Heart left ventricle (tissue), 16 donors: ENCODE measurements around the gene TNNI3. TPM values are rescaled to one million over a fixed set of nuclear protein-coding genes. Genes with fewer than 3 reads are reported as not detected.
A peak's percentile ranks its signal among the peaks of the same experiment; 100 is the strongest.

Experiments used
- ATAC-seq, 4 donors: fragments of 200-7000 bp; cut with Tn5 transposase; one replicate each; pipeline ENCODE4 v1.9.1; 2020 to 2022; ENCODE audit warnings: moderate library complexity in 4 of 4, mild to moderate bottlenecking in 3 of 4, moderate number of reproducible peaks in 1 of 4
- DNase-seq, 5 donors: peaks; one replicate each; pipeline ENCODE4 v3.0.0-alpha.2; 2020
- H3K27ac ChIP-seq, 12 donors: fragments of 200-600 bp; sonication (generic) in 4 of 12; one replicate each; pipeline versions ENCODE4 v1.5.0 to v1.8.0; 2016 to 2022; ENCODE audit warnings: mild to moderate bottlenecking in 2 of 12
- H3K27me3 ChIP-seq, 9 donors: fragments of 200-600 bp; sonication (generic) in 2 of 9; one replicate each; pipeline versions ENCODE4 v1.5.1 to v1.8.0; 2016 to 2022; ENCODE audit warnings: mild to moderate bottlenecking in 3 of 9
- H3K36me3 ChIP-seq, 9 donors: fragments of 200-600 bp; sonication (generic) in 2 of 9; one replicate each; pipeline versions ENCODE4 v1.5.0 to v1.8.0; 2018 to 2022; ENCODE audit warnings: mild to moderate bottlenecking in 2 of 9
- H3K4me1 ChIP-seq, 12 donors: fragments of 200-600 bp; sonication (generic) in 4 of 12; one replicate each; pipeline versions ENCODE4 v1.5.0 to v1.8.0; 2016 to 2022; ENCODE audit warnings: mild to moderate bottlenecking in 3 of 12
- H3K4me3 ChIP-seq, 12 donors: fragments of 200-600 bp; sonication (generic) in 4 of 12; one replicate each; pipeline versions ENCODE4 v1.5.0 to v1.8.0; 2017 to 2022; ENCODE audit warnings: mild to moderate bottlenecking in 9 of 12, moderate library complexity in 4 of 12
- H3K9me3 ChIP-seq, 12 donors: fragments of 200-600 bp; sonication (generic) in 4 of 12; one replicate each; pipeline versions ENCODE4 v1.5.0 to v1.8.0; 2016 to 2022; ENCODE audit warnings: mild to moderate bottlenecking in 1 of 12
- POLR2A ChIP-seq, 2 donors: fragments of 450-650 bp; IDR thresholded peaks; one replicate each; pipeline ENCODE4 v1.6.1; 2017; ENCODE audit warnings: antibody characterized with exemption in 2 of 2, mild to moderate bottlenecking in 2 of 2, moderate library complexity in 2 of 2
- WGBS, 4 donors: extraction: QIAGEN DNeasy Blood & Tissue Kit in 2 of 4; methylation state at CpG; one replicate each; pipeline versions ENCODE4 v1.1.5 to v1.1.7; 2013 to 2018; 5-methylcytosine and 5-hydroxymethylcytosine counted together
- intact Hi-C, 10 donors: fragments of 100-400 bp; cut with DNase I; formaldehyde crosslinking; loops; one replicate each; pipeline versions ENCODE4 v1.11.1 to v1.14.2; 2022
- polyA plus RNA-seq, 2 donors: library from polyadenylated mRNA; stranded (reverse); fragments of 200-250 nt; gene quantifications; one replicate each; pipeline ENCODE4 v1.2.3, GENCODE V29; 2013
- total RNA-seq, 9 donors: library from RNA; depleted of rRNA in 2 of 9; stranded (reverse); fragments of >200 nt in 2 of 9; fragmentation: NEBNext Ultra II Directional in 3 of 9; extraction: Animal tissue kit (Norgen Biotek cat#: 25700) in 3 of 9; gene quantifications; one replicate each; pipeline versions ENCODE4 v1.1.0 to v1.2.4, GENCODE V29; 2016 to 2023
- TF ChIP-seq, protein P1 (sequence below), 12 donors: fragments of 200-600 bp; sonication (generic) in 4 of 12; IDR thresholded peaks; one replicate each; pipeline versions ENCODE4 v1.5.0 to v1.8.0; 2018 to 2022; ENCODE audit warnings: antibody characterized with exemption in 12 of 12, mild to moderate bottlenecking in 5 of 12
- donor health status: ischemic (EF 13 %, LVEDD 7.1; RV severe dilation, severe dysfunction).
- donor health status: healthy with polysubstance abuse.
- donor health status: DM: no; HTN: yes; CAD: no.
- donor health status: DM: no; HTN: no; CAD: no.
- donor health status: ischemic (EF 25% LVEDD 6.9; RV normal size, moderate dysfunction).
- donor health status: ischemic (EF 25% LVEDD 5.7; RV mildly dilated, moderate dysfunction).
- donor health status: healthy.
- donor health status: DM: yes; HTN: yes; CAD: no.
- donor health status: ischemic (EF 35%, LVEDD 5.7; RV mildly dilated, moderate dysfunction).
- donor health status: nonischemic (EF 11% LVEDD 7.7; RV severe dilation, severe dysfunction).
- donor health status: DM: yes; HTN: yes; CAD: no.
- donor health status: PGD.
- donor health status: ischemic (EF 29% LVEDD 5.4; RV normal size, mild dysfunction).
- donor health status: nonischemic (EF 23%, LVEDD 6.1; RV moderate dilation, normal function).

TNNI3 gene
- total and polyA plus RNA-seq, 11 donors, result 1,912 to 34,502 (median 9,662) TPM

GRCh38 chr19:55171440-55171839 is 13.9 kb upstream of the TNNI3 start:
- TF ChIP-seq POLR2A (IDR thresholded peaks at IDR 0.05), result no peak
- TF ChIP-seq, protein P1, sequence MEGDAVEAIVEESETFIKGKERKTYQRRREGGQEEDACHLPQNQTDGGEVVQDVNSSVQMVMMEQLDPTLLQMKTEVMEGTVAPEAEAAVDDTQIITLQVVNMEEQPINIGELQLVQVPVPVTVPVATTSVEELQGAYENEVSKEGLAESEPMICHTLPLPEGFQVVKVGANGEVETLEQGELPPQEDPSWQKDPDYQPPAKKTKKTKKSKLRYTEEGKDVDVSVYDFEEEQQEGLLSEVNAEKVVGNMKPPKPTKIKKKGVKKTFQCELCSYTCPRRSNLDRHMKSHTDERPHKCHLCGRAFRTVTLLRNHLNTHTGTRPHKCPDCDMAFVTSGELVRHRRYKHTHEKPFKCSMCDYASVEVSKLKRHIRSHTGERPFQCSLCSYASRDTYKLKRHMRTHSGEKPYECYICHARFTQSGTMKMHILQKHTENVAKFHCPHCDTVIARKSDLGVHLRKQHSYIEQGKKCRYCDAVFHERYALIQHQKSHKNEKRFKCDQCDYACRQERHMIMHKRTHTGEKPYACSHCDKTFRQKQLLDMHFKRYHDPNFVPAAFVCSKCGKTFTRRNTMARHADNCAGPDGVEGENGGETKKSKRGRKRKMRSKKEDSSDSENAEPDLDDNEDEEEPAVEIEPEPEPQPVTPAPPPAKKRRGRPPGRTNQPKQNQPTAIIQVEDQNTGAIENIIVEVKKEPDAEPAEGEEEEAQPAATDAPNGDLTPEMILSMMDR (IDR thresholded peaks at IDR 0.05), result no peak
- peaks cover 49 to 98% (median 82%) of the 10 kb centered on the region in 9 donors for H3K27me3 ChIP-seq
- 77 to 89% (median 80%) methylated on average over 5 of the region's 5 CpGs for WGBS, 4 donors
- H3K4me1 ChIP-seq, result peaks cover 0 to 21% (median 12%) of the 10 kb centered on the region in 12 donors
- H3K27ac ChIP-seq, result no peak overlapping the region
- H3K4me3 ChIP-seq, result no peak overlapping the region
- intact Hi-C loops, result no loop called here
- DNase-seq, result no peak
- no peak for ATAC-seq
- H3K36me3 ChIP-seq, result no peaks in the 10 kb centered on the region
- H3K9me3 ChIP-seq, result no peaks in the 10 kb centered on the region

DNA sequence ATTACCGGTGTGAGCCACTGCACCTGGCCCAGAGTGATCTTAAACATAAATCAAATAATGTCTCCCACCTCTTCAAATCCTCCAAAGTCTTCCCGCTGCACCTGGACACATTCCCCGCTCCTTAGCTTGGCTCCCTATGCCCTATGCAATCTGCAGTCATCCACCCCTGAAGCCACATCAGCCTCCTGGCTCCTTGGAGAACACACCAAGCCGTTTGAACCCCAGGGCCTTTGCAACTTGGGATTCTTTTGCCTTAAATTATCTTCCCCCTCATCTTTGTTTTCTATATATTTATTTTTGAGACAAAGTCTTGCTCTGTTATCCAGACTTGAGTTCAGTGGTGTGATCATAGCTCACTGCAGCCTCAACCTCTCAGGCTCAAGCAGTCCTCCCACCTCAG is 11.6 kb upstream of the TNNI3 start:
- Histone ChIP-seq H3K36me3 (peaks cover 0 to 11% (median 0%) of the 10 kb centered on the region in 9 donors), H3K27me3 (peaks cover 27 to 89% (median 61%) of the 10 kb centered on the region in 9 donors), H3K4me3 (no peak overlapping the region), H3K9me3 (no peaks in the 10 kb centered on the region), H3K27ac (no peak overlapping the region), H3K4me1 (peaks cover 0 to 26% (median 13%) of the 10 kb centered on the region in 12 donors)
- 65 to 68% (median 65%) methylated on average over 4 of the region's 4 CpGs for WGBS, 4 donors
- DNase-seq, result no peak
- TF ChIP-seq, protein P1 (IDR thresholded peaks at IDR 0.05), result no peak
- no peak for TF ChIP-seq POLR2A (IDR thresholded peaks at IDR 0.05)
- intact Hi-C loops, result no loop called here
- ATAC-seq, result no peak

- intact Hi-C loops, result no loop called here
- TF ChIP-seq POLR2A (IDR thresholded peaks at IDR 0.05), result peak in 1 of 2 donors; percentile 18
- TF ChIP-seq, protein P1 (IDR thresholded peaks at IDR 0.05), result no peak
- 1 to 5% (median 2%) methylated on average over 32 to 33 of the region's 33 CpGs for WGBS, 4 donors
- Histone ChIP-seq H3K4me1 (peaks cover 0 to 19% (median 7%) of the 10 kb centered on the region in 12 donors), H3K4me3 (peak within 1 kb of the TSS in 11 of 12 donors; percentile 16 to 59 (median 46)), H3K9me3 (no peaks in the 10 kb centered on the region), H3K27ac (peak within 1 kb of the TSS in 3 of 12 donors; percentile 5 to 24 (median 22)), H3K36me3 (peaks cover 0 to 23% (median 0%) of the 10 kb centered on the region in 9 donors), H3K27me3 (peaks cover 7 to 85% (median 48%) of the 10 kb centered on the region in 9 donors)
- DNase-seq (peak; percentile 93 to 97 (median 94)), ATAC-seq (peak; percentile 98 to 99 (median 98))
These were observed 9.2 kb upstream of the TNNI3 start, which contains the start of gene DNAAF3 for GRCh38 chr19:55166530-55167268. TSS of gene DNAAF3 (minus strand) at chr19:55166613. CDS start at chr19:55166413, 200 bp downstream.

DNA sequence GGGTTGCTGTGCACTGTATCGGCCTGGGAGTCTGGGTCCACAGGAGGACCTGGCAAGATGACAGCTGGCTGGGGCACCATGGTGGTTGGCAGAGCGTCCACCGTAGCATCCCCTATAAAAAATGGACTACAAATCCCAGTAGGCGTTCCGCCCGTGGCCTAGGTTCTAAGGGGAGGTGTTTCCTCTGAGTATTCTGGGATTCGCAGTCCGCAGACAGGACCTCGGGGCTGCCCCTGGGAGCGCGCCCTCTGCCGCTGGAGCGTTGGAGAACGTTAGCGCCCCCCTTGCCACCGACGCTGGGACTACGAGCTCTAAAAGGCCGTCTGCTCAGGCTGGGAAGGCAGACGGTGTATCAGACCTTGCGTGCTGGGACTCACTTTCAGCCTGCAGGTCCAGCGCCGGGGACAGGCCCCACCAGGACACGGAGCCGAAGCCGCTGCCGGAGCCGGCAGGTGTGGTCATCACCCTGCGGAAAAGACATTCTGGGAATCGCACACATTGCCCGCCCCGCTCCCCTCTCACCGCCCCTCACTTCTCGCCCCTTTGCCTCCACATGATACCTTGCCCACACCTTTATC is 8.5 kb upstream of the TNNI3 start:
- 0 to 3% (median 1%) methylated on average over 15 to 34 of the region's 34 CpGs for WGBS, 4 donors
- H3K27ac ChIP-seq, result no peak overlapping the region
- peak; percentile 72 to 82 (median 74) for DNase-seq

More for the DNA sequence above, 8.5 kb upstream of the TNNI3 start:
- peak; percentile 74 to 87 (median 84) for ATAC-seq
- Histone ChIP-seq H3K27me3 (peaks cover 5 to 87% (median 48%) of the 10 kb centered on the region in 9 donors), H3K4me1 (peaks cover 0 to 21% (median 9%) of the 10 kb centered on the region in 12 donors), H3K4me3 (peak overlapping the region in 11 of 12 donors; percentile 16 to 59 (median 46)), H3K9me3 (no peaks in the 10 kb centered on the region), H3K36me3 (peaks cover 0 to 23% (median 0%) of the 10 kb centered on the region in 9 donors)
- intact Hi-C loops, result no loop called here
- no peak for TF ChIP-seq POLR2A (IDR thresholded peaks at IDR 0.05)
- TF ChIP-seq, protein P1 (IDR thresholded peaks at IDR 0.05), result peak; percentile 10 to 63 (median 46)
